Fibroblast of mammary gland (primary cell): ENCODE results near the gene ADGRD1.
A peak's percentile ranks its signal among the peaks of the same experiment; 100 is the strongest.
"Not testable (repeated sequence)": the region's sequence is repeated elsewhere in the genome, so short reads cannot be mapped to it uniquely, and the experiment has no call there.

ENCODE experiments used
- DNase-seq: peaks from one replicate; pipeline ENCODE4 v3.0.0-alpha.2; 2010; ENCODE audit warnings: low read depth
- H3K4me3 ChIP-seq: 2 replicates; pipeline ENCODE4 v1.5.1; 2011; ENCODE audit warnings: low read depth, mild to moderate bottlenecking, low read length, moderate library complexity; ENCODE audit not compliant: control insufficient read depth
- TF ChIP-seq, protein P1 (sequence below): conservative IDR thresholded peaks from 2 replicates; pipeline ENCODE4 v1.5.1; 2011; ENCODE audit warnings: low read depth, low read length, inconsistent platforms; ENCODE audit not compliant: control insufficient read depth, insufficient read depth

Gene ADGRD1

DNA sequence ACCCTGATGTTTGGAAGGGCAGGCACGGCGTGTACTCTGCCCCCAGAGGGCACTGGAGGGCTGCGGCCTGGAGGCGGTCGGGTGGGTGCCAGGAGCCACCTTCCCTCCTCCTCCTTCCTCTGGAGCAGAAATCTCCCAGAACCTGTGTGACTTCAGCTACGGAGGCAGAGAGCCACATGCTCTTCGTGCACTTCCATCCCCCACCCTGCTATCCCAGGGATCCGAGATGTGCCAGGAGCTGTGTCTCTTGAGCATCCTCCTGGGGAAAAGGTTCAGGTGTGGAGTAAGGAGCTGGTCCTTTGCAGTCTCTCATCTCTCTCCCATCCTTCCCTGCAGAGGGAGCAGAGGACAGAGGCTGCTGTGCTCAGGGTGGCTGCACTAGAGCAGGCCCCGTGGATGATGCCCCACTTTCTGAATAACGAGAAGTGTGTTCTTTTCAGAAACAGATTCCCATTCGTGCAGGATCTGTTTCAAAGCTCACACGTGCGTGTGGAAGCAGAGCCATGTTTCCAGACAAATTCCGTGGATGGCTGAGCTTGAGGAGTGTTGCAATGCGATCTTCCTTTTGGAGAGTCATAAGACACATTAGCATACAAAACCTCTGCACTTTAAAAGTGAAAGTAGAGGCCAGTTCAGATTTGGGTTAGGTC lies 162.9 kb downstream of the ADGRD1 start:
- peak; percentile 43 for DNase-seq
- no peak overlapping the region for H3K4me3 ChIP-seq
- TF ChIP-seq, protein P1, sequence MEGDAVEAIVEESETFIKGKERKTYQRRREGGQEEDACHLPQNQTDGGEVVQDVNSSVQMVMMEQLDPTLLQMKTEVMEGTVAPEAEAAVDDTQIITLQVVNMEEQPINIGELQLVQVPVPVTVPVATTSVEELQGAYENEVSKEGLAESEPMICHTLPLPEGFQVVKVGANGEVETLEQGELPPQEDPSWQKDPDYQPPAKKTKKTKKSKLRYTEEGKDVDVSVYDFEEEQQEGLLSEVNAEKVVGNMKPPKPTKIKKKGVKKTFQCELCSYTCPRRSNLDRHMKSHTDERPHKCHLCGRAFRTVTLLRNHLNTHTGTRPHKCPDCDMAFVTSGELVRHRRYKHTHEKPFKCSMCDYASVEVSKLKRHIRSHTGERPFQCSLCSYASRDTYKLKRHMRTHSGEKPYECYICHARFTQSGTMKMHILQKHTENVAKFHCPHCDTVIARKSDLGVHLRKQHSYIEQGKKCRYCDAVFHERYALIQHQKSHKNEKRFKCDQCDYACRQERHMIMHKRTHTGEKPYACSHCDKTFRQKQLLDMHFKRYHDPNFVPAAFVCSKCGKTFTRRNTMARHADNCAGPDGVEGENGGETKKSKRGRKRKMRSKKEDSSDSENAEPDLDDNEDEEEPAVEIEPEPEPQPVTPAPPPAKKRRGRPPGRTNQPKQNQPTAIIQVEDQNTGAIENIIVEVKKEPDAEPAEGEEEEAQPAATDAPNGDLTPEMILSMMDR = peak; percentile 20

DNA sequence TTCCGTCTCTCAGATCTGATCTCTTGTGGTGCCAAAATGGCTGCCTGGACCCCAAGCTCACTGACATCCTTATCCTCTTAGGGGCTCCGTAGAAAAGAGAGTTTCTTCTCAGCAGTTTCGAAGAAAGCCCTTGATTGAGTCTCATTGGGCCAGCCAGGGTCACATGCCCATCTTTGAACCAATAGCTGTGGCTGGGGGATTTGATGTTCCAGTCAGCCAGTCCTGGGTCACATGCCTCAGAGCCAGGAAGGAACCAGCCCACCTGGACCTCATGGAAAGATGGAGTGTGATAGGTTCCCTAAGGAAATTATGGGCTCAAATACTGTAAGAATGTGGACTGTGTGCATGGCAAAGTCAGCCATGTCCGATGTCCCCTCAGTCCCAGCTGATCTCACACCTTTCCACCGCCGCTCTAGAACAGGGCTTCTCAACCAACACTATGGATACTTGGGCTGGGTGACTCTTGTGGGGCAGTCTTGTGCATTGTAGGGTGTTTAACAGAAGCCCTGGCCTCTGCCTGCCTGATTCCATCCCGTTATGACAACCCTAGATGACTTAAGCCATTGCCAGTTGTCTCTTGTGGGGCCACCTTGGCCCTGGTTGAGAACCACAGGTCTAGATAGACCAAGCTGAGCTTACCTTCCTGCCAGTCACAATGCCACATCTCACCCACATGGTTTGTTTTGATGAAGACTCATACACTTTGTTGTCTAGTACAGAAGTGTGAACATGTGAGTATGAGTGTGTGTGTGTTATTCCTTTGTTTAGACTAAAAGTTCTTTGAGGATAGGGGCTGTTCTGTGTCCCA lies 163.9 kb downstream of the ADGRD1 start:
- H3K4me3 ChIP-seq = no peak overlapping the region
- no peak for DNase-seq
- TF ChIP-seq, protein P1 = no peak

DNA sequence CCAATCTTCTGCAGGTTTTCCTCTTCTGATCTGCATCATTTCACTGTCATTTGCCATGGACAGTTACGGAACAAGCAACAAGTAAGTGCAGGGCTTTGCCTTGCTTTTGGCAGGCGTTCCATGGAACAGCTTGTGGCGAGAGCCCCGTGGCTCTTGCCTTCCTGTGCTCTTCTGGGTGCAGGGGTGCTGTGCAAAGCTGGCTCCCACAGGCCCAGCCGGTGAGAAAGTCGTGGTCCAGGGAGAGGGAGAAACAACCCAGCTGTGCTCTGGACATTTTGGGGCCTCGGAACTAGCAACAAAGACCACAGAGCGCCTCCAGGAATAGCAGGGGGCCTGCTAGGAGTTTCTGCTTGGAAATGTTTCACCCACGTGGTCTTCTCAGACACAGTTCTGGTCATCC lies 164.7 kb downstream of the ADGRD1 start:
- TF ChIP-seq, protein P1 = no peak
- no peak for DNase-seq
- H3K4me3 ChIP-seq = no peak overlapping the region

DNA sequence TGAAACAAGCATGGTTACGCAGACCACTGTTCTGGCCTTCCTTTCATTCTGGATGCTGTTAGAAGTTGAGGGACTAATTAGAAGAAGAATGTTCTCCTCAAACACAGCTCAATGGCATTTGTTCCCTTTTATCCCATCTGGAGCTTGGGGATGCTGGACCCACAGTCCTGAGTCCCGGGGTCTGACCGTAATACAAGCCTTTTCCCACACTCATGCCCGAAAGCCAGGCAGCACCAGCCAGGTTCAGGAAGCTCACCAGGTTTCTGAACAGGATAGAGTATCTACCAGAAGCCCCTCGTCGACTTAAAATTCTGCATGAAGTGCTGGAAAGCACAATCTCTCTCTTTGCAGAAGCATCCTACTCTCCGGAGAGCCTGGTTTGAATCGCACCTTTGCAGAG lies 165.6 kb downstream of the ADGRD1 start:
- not testable (repeated sequence) for DNase-seq, H3K4me3 ChIP-seq

DNA sequence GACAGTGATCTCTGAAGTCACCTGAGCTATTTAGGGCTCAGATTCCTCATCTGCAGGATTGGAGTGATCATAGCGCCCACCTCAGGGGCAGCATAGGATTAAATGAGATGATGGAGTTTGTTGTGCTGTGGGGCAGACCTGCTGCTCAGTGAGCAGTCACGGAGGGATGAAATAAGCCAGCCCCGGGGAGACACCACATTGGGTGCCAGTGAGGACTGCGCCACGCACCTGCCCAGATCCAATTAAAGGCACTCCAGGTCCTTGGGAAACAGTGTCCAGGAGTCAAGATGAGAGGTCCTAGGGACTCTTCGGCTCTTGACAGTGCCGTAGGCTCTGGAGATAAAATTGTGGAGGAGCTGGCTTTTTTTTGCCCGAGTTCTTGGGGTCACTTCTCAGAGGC lies 166.2 kb downstream of the ADGRD1 start:
- no peak overlapping the region for H3K4me3 ChIP-seq
- TF ChIP-seq, protein P1 = no peak
- DNase-seq = no peak

DNA sequence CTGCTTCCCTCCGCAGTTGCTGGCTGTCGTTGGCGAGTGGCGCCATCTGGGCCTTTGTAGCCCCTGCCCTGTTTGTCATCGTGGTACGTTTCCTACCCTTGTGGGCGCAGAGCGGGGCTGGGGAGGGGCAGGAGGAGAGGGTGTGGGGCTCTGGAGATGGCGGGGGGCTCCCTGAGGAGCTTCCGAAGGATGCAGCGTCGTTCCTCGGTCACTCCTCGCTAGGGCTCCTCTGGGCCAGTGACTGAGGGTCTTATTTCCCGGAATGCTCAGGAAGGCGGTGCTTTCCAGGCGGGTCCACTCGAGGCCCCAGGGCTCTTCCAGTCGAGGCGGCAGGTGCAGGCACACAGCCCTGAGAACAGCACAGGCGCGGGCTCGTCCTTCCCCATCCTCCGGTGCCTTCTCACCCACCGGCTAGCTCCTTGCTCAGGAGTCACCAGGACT lies 167.1 kb downstream of the ADGRD1 start:
- TF ChIP-seq, protein P1 = no peak
- DNase-seq = no peak
- no peak overlapping the region for H3K4me3 ChIP-seq

DNA sequence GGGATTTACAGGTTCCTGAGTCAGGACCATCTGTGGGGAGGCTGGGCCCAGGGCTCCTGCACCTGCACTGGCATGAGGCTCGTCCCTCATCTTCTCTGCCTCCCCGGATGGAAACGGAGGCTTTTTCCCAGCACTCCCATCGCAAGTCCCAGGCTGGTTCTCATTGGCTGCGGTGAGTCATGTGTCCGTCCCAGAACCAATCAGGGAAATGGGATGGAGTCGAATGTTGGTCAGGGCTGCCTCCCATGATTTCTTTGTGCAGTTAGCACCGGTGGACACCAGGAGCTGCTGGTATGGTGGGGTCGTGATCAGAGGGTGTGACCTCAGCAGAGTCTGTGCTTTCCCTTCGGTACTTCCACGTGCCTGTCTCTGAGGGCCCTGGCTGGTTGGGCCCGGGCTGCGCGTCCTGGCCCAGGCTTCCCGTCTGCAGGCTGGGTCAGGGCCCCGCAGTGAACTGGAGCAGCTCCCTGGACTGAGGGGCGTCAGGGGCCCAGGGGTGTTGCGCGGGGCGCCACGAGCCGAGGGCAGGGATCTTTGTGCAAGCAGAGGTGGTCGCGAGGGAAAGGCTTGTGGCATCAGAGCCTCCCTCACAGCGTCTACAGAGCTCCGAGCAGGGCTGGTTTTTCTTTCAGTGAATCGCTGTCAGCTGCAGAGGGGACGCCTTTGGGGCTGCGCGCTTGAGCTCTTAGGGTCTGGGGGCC lies 168.1 kb downstream of the ADGRD1 start:
- H3K4me3 ChIP-seq = no peak overlapping the region
- TF ChIP-seq, protein P1 = no peak
- no peak for DNase-seq
